HEK293 (cell line): Measurements from ENCODE around the gene ARHGAP21.

Experiments
- CTCF ChIA-PET: fragments of 350-600 bp; formaldehyde crosslinking; extraction: SDS; loops from one replicate; lab custom pipeline; 2021; ENCODE audit warnings: antibody characterized with exemption; lab: Yijun Ruan, JAX
- POLR2A ChIA-PET: fragments of 300-600 bp; formaldehyde crosslinking; extraction: SDS; loops from one replicate; lab custom pipeline; 2020; ENCODE audit warnings: antibody characterized with exemption, inconsistent platforms; lab: Yijun Ruan, JAX
- H3K27ac ChIP-seq: fragments of 200-500 bp; sonication (Bioruptor generic); 2 replicates; pipeline ENCODE4 v1.5.1; 2014; ENCODE audit warnings: low read depth, low read length, control low read depth, inconsistent platforms; ENCODE audit errors: extremely low read depth
- H3K36me3 ChIP-seq, 2 experiments: fragments of 200-500 bp in 1 of 2; sonication (Bioruptor generic) in 1 of 2; 1 replicate in 1 of 2; 2 replicates in 1 of 2; pipeline ENCODE4 v1.5.1; 2014 to 2017; ENCODE audit warnings: inconsistent platforms in 2 of 2, low read length in 2 of 2; ENCODE audit not compliant: control insufficient read depth in 2 of 2, insufficient read depth in 1 of 2
- H3K4me1 ChIP-seq: fragments of 200-500 bp; sonication (Bioruptor generic); 2 replicates; pipeline ENCODE4 v1.5.1; 2014; ENCODE audit warnings: mild to moderate bottlenecking, low read length, inconsistent platforms; ENCODE audit not compliant: control insufficient read depth, insufficient read depth
- H3K4me3 ChIP-seq: 2 replicates; pipeline ENCODE4 v1.5.1; 2011; ENCODE audit warnings: low read depth, mild to moderate bottlenecking, control low read depth, low read length, moderate library complexity
- H3K9me3 ChIP-seq: fragments of 200-500 bp; sonication (Bioruptor generic); 2 replicates; pipeline ENCODE4 v1.5.1; 2014; ENCODE audit warnings: low read depth, low read length, inconsistent platforms; ENCODE audit not compliant: control insufficient read depth, insufficient read depth
- AEBP2 ChIP-seq: fragments of 450-650 bp; formaldehyde crosslinking; IDR thresholded peaks from 2 replicates; pipeline ENCODE4 v1.5.1; 2016; ENCODE audit warnings: missing biosample characterization, missing genetic modification characterization, borderline replicate concordance
- EGR2 ChIP-seq: fragments of 450-650 bp; formaldehyde crosslinking; IDR thresholded peaks from 2 replicates; pipeline ENCODE4 v1.5.1; 2016; ENCODE audit warnings: low read depth, missing biosample characterization, missing genetic modification characterization
- GLIS2 ChIP-seq: fragments of 450-650 bp; formaldehyde crosslinking; IDR thresholded peaks from 2 replicates; pipeline ENCODE4 v1.5.1; 2016; ENCODE audit warnings: missing biosample characterization, missing genetic modification characterization
- KLF8 ChIP-seq: fragments of 450-650 bp; formaldehyde crosslinking; IDR thresholded peaks from 2 replicates; pipeline ENCODE4 v1.5.1; 2016; ENCODE audit warnings: missing biosample characterization, missing genetic modification characterization
- OVOL3 ChIP-seq: fragments of 450-650 bp; formaldehyde crosslinking; IDR thresholded peaks from 2 replicates; pipeline ENCODE4 v1.5.1; 2016; ENCODE audit warnings: missing biosample characterization, missing genetic modification characterization
- SCRT2 ChIP-seq: fragments of 450-650 bp; formaldehyde crosslinking; IDR thresholded peaks from 2 replicates; pipeline ENCODE4 v1.5.1; 2016; ENCODE audit warnings: missing biosample characterization, missing genetic modification characterization
- ZBTB48 ChIP-seq: fragments of 450-650 bp; formaldehyde crosslinking; IDR thresholded peaks from 2 replicates; pipeline ENCODE4 v1.5.1; 2016; ENCODE audit warnings: missing biosample characterization, missing genetic modification characterization
- ZNF133 ChIP-seq: fragments of 450-650 bp; formaldehyde crosslinking; IDR thresholded peaks from 2 replicates; pipeline ENCODE4 v1.5.1; 2016; ENCODE audit warnings: missing biosample characterization, missing genetic modification characterization
- ZNF175 ChIP-seq: fragments of 450-650 bp; formaldehyde crosslinking; IDR thresholded peaks from 2 replicates; pipeline ENCODE4 v1.5.1; 2016; ENCODE audit warnings: missing biosample characterization, missing genetic modification characterization
- ZNF184 ChIP-seq: fragments of 450-650 bp; IDR thresholded peaks from 2 replicates; pipeline ENCODE4 v1.5.1; 2018; ENCODE audit warnings: missing biosample characterization, mild to moderate bottlenecking, missing genetic modification characterization
- ZNF211 ChIP-seq: fragments of 450-650 bp; formaldehyde crosslinking; IDR thresholded peaks from 2 replicates; pipeline ENCODE4 v1.5.1; 2016; ENCODE audit warnings: low read depth, missing biosample characterization, missing genetic modification characterization
- ZNF239 ChIP-seq: fragments of 450-650 bp; formaldehyde crosslinking; IDR thresholded peaks from 2 replicates; pipeline ENCODE4 v1.5.1; 2016; ENCODE audit warnings: missing biosample characterization, missing genetic modification characterization
- ZNF311 ChIP-seq: fragments of 450-650 bp; formaldehyde crosslinking; IDR thresholded peaks from 2 replicates; pipeline ENCODE4 v1.5.1; 2017; ENCODE audit warnings: missing biosample characterization, missing genetic modification characterization, borderline replicate concordance
- ZNF341 ChIP-seq: fragments of 450-650 bp; formaldehyde crosslinking; IDR thresholded peaks from 2 replicates; pipeline ENCODE4; 2016; ENCODE audit warnings: low read depth, missing biosample characterization, missing genetic modification characterization
- ZNF354C ChIP-seq: fragments of 450-650 bp; formaldehyde crosslinking; IDR thresholded peaks from 2 replicates; pipeline ENCODE4 v1.5.1; 2016; ENCODE audit warnings: missing biosample characterization, missing genetic modification characterization, low read depth, borderline replicate concordance
- ZNF394 ChIP-seq: fragments of 450-650 bp; formaldehyde crosslinking; IDR thresholded peaks from 2 replicates; pipeline ENCODE4 v1.5.1; 2016; ENCODE audit warnings: missing biosample characterization, missing genetic modification characterization, mild to moderate bottlenecking, moderate library complexity, borderline replicate concordance
- ZNF423 ChIP-seq: fragments of 450-650 bp; formaldehyde crosslinking; IDR thresholded peaks from 2 replicates; pipeline ENCODE4 v1.5.1; 2016; ENCODE audit warnings: missing biosample characterization, missing genetic modification characterization
- ZNF555 ChIP-seq: fragments of 450-650 bp; formaldehyde crosslinking; conservative IDR thresholded peaks from 2 replicates; pipeline ENCODE4 v1.5.1; 2017; ENCODE audit warnings: missing biosample characterization, mild to moderate bottlenecking, missing genetic modification characterization, inconsistent platforms
- ZNF624 ChIP-seq: fragments of 450-650 bp; formaldehyde crosslinking; IDR thresholded peaks from 2 replicates; pipeline ENCODE4 v1.5.1; 2017; ENCODE audit warnings: missing biosample characterization, missing genetic modification characterization
- ZNF76 ChIP-seq: fragments of 450-650 bp; formaldehyde crosslinking; IDR thresholded peaks from 2 replicates; pipeline ENCODE4; 2016; ENCODE audit warnings: low read depth, missing biosample characterization, missing genetic modification characterization, borderline replicate concordance
- ZNF768 ChIP-seq: fragments of 450-650 bp; formaldehyde crosslinking; IDR thresholded peaks from 2 replicates; pipeline ENCODE4 v1.5.1; 2018; ENCODE audit warnings: missing biosample characterization, mild to moderate bottlenecking, missing genetic modification characterization
- TF ChIP-seq, protein P1 (sequence below): fragments of 450-650 bp; formaldehyde crosslinking; IDR thresholded peaks from 2 replicates; pipeline ENCODE4 v1.5.1; 2016; ENCODE audit warnings: missing biosample characterization, missing genetic modification characterization
- TF ChIP-seq, protein P2 (sequence below): fragments of 450-650 bp; formaldehyde crosslinking; IDR thresholded peaks from 2 replicates; pipeline ENCODE4 v1.5.1; 2016; ENCODE audit warnings: missing biosample characterization, missing genetic modification characterization, low read depth
- TF ChIP-seq, protein P3 (sequence below): fragments of 450-650 bp; formaldehyde crosslinking; IDR thresholded peaks from 2 replicates; pipeline ENCODE4 v1.5.1; 2016; ENCODE audit warnings: missing biosample characterization, missing genetic modification characterization

Gene ARHGAP21

DNA sequence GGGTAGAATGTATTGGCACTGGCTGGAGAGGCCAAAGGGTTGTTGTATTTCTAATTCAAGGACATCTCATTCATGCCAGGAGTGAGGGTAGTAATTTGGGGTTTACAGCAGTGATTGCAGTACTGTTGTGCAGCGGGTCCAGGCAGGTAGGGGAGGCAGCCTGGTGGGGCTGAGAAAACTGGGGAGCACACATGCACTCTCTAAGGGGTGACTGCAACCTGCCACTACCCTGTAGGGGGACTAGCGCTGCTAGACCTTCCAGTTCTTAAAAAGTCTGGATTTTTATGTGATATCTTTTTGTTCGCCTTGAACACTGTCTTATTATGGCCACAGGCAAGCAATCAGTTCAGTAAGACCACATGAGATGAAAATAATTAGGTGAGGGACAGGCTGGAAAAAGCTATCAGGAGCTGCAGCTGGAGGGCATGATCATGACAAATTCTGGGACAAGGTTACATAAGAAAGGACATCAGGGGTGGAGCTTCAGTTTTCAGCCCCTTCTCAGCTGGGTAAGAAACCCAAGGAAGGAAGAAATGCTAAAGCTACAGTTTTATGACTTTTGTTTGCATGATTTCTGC is 149.0 kb downstream of the ARHGAP21 start (continued):
- TF ChIP-seq ZNF76 (tag by site-specific recombination) (no peak), ZNF423 (tag by site-specific recombination) (no peak), ZNF239 (tag by site-specific recombination) (no peak), SCRT2 (tag by site-specific recombination) (no peak), GLIS2 (no peak), ZNF133 (tag by site-specific recombination) (no peak)
- TF ChIP-seq, protein P1, sequence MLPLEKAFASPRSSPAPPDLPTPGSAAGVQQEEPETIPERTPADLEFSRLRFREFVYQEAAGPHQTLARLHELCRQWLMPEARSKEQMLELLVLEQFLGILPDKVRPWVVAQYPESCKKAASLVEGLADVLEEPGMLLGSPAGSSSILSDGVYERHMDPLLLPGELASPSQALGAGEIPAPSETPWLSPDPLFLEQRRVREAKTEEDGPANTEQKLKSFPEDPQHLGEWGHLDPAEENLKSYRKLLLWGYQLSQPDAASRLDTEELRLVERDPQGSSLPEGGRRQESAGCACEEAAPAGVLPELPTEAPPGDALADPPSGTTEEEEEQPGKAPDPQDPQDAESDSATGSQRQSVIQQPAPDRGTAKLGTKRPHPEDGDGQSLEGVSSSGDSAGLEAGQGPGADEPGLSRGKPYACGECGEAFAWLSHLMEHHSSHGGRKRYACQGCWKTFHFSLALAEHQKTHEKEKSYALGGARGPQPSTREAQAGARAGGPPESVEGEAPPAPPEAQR (tag by site-specific recombination): no peak
- TF ChIP-seq, all 188 proteins: peak for 0

GRCh38 chr10:24574161-24574560 is 149.5 kb downstream of the ARHGAP21 start:
- H3K36me3 ChIP-seq: no peaks in the 10 kb centered on the region
- POLR2A ChIA-PET: no interaction called here
- TF ChIP-seq ZNF768: no peak
- TF ChIP-seq ZNF624 (tag by site-specific recombination): no peak
- TF ChIP-seq KLF8 (tag by site-specific recombination): no peak
- no peak for TF ChIP-seq ZNF211 (tag by site-specific recombination)
- TF ChIP-seq OVOL3 (tag by site-specific recombination): no peak
- TF ChIP-seq, protein P2, sequence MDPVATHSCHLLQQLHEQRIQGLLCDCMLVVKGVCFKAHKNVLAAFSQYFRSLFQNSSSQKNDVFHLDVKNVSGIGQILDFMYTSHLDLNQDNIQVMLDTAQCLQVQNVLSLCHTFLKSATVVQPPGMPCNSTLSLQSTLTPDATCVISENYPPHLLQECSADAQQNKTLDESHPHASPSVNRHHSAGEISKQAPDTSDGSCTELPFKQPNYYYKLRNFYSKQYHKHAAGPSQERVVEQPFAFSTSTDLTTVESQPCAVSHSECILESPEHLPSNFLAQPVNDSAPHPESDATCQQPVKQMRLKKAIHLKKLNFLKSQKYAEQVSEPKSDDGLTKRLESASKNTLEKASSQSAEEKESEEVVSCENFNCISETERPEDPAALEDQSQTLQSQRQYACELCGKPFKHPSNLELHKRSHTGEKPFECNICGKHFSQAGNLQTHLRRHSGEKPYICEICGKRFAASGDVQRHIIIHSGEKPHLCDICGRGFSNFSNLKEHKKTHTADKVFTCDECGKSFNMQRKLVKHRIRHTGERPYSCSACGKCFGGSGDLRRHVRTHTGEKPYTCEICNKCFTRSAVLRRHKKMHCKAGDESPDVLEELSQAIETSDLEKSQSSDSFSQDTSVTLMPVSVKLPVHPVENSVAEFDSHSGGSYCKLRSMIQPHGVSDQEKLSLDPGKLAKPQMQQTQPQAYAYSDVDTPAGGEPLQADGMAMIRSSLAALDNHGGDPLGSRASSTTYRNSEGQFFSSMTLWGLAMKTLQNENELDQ (tag by site-specific recombination): no peak
- TF ChIP-seq ZNF133 (tag by site-specific recombination): no peak
- TF ChIP-seq ZNF354C (tag by site-specific recombination): no peak
- no peak for TF ChIP-seq ZNF341 (tag by site-specific recombination)
- no peak for TF ChIP-seq ZNF311 (tag by site-specific recombination)
- no peak for TF ChIP-seq ZBTB48 (tag by site-specific recombination)
- TF ChIP-seq ZNF394 (tag by site-specific recombination): no peak
- no peak for TF ChIP-seq ZNF184 (tag by site-specific recombination)
- TF ChIP-seq ZNF555 (tag by site-specific recombination): no peak
- TF ChIP-seq ZNF175: no peak
- no peak for TF ChIP-seq AEBP2 (tag by site-specific recombination)
- no peak for TF ChIP-seq EGR2 (tag by site-specific recombination)
- TF ChIP-seq, protein P3, sequence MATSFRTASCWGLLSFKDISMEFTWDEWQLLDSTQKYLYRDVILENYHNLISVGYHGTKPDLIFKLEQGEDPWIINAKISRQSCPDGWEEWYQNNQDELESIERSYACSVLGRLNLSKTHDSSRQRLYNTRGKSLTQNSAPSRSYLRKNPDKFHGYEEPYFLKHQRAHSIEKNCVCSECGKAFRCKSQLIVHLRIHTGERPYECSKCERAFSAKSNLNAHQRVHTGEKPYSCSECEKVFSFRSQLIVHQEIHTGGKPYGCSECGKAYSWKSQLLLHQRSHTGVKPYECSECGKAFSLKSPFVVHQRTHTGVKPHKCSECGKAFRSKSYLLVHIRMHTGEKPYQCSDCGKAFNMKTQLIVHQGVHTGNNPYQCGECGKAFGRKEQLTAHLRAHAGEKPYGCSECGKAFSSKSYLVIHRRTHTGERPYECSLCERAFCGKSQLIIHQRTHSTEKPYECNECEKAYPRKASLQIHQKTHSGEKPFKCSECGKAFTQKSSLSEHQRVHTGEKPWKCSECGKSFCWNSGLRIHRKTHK: no peak
- no peak overlapping the region for H3K4me3 ChIP-seq
- H3K9me3 ChIP-seq: no peaks in the 10 kb centered on the region
- CTCF ChIA-PET: no interaction called here
- no peak overlapping the region for H3K27ac ChIP-seq
- no peaks in the 10 kb centered on the region; the same call in 1 of the 2 replicates for H3K4me1 ChIP-seq
